HG03442 (cell line): Measurements from ENCODE around the gene PTPN4.
"Not testable (repeated sequence)": the region's sequence is repeated elsewhere in the genome, so short reads cannot be mapped to it uniquely, and the experiment has no call there.

Experiments
- ATAC-seq: cut with Tn5 transposase; IDR thresholded peaks from one replicate; pipeline ENCODE4 v1.9.1; 2021; ENCODE audit warnings: mild to moderate bottlenecking, moderate library complexity; ENCODE audit not compliant: unreplicated experiment

The PTPN4 gene

GRCh38 chr2:119937680-119938079, 178.0 kb downstream of the PTPN4 start:
- no peak for ATAC-seq

GRCh38 chr2:119939915-119940314, 180.2 kb downstream of the PTPN4 start:
- ATAC-seq, result no peak

- no peak for ATAC-seq
Measured at GRCh38 chr2:119940856-119941255, 181.1 kb downstream of the PTPN4 start.

GRCh38 chr2:119941388-119941787, 181.7 kb downstream of the PTPN4 start:
- no peak for ATAC-seq

- no peak for ATAC-seq
Measured at GRCh38 chr2:119941981-119942513, 182.3 kb downstream of the PTPN4 start.

- ATAC-seq, result no peak
Measured at GRCh38 chr2:119943058-119943457, 183.3 kb downstream of the PTPN4 start.

- no peak for ATAC-seq
Measured at GRCh38 chr2:119947535-119947934, 187.8 kb downstream of the PTPN4 start.

- ATAC-seq, result no peak
Measured at GRCh38 chr2:119950966-119951365, 191.2 kb downstream of the PTPN4 start.

GRCh38 chr2:119958670-119959268, 199.0 kb downstream of the PTPN4 start:
- no peak for ATAC-seq

- ATAC-seq, result no peak
Measured at GRCh38 chr2:119960821-119961220, 201.1 kb downstream of the PTPN4 start.

- ATAC-seq, result no peak
Measured at GRCh38 chr2:119981896-119982295, 222.2 kb downstream of the PTPN4 start.

- no peak for ATAC-seq
Measured at GRCh38 chr2:119982506-119982905, 222.8 kb downstream of the PTPN4 start.

- ATAC-seq, result no peak
Measured at GRCh38 chr2:119983108-119983507, 223.4 kb downstream of the PTPN4 start.

- no peak for ATAC-seq
Measured at GRCh38 chr2:119996148-119996547, 236.4 kb downstream of the PTPN4 start.

- not testable (repeated sequence) for ATAC-seq
Measured at GRCh38 chr2:119996896-119997891, 237.5 kb downstream of the PTPN4 start.

- no peak for ATAC-seq
Measured at GRCh38 chr2:120001471-120001870, 241.7 kb downstream of the PTPN4 start.

- no peak for ATAC-seq
Measured at GRCh38 chr2:120004254-120004653, 244.5 kb downstream of the PTPN4 start.

GRCh38 chr2:120005834-120006521, 246.3 kb downstream of the PTPN4 start:
- peak; percentile 83 for ATAC-seq

GRCh38 chr2:120007851-120008250, 248.1 kb downstream of the PTPN4 start:
- no peak for ATAC-seq

- ATAC-seq, result no peak
Measured at GRCh38 chr2:120012363-120012762, 252.6 kb downstream of the PTPN4 start.
